GM21367 (cell line): ENCODE results near the gene SPG11.
A peak's percentile ranks its signal among the peaks of the same experiment; 100 is the strongest.
"Not testable (repeated sequence)": the region's sequence is repeated elsewhere in the genome, so short reads cannot be mapped to it uniquely, and the experiment has no call there.

Source experiments
- ATAC-seq: cut with Tn5 transposase; IDR thresholded peaks from one replicate; pipeline ENCODE4 v1.9.1; 2021; ENCODE audit not compliant: unreplicated experiment

SPG11 gene, protein sequence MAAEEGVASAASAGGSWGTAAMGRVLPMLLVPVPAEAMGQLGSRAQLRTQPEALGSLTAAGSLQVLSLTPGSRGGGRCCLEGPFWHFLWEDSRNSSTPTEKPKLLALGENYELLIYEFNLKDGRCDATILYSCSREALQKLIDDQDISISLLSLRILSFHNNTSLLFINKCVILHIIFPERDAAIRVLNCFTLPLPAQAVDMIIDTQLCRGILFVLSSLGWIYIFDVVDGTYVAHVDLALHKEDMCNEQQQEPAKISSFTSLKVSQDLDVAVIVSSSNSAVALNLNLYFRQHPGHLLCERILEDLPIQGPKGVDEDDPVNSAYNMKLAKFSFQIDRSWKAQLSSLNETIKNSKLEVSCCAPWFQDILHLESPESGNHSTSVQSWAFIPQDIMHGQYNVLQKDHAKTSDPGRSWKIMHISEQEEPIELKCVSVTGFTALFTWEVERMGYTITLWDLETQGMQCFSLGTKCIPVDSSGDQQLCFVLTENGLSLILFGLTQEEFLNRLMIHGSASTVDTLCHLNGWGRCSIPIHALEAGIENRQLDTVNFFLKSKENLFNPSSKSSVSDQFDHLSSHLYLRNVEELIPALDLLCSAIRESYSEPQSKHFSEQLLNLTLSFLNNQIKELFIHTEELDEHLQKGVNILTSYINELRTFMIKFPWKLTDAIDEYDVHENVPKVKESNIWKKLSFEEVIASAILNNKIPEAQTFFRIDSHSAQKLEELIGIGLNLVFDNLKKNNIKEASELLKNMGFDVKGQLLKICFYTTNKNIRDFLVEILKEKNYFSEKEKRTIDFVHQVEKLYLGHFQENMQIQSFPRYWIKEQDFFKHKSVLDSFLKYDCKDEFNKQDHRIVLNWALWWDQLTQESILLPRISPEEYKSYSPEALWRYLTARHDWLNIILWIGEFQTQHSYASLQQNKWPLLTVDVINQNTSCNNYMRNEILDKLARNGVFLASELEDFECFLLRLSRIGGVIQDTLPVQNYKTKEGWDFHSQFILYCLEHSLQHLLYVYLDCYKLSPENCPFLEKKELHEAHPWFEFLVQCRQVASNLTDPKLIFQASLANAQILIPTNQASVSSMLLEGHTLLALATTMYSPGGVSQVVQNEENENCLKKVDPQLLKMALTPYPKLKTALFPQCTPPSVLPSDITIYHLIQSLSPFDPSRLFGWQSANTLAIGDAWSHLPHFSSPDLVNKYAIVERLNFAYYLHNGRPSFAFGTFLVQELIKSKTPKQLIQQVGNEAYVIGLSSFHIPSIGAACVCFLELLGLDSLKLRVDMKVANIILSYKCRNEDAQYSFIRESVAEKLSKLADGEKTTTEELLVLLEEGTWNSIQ (N-terminal part only)

DNA sequence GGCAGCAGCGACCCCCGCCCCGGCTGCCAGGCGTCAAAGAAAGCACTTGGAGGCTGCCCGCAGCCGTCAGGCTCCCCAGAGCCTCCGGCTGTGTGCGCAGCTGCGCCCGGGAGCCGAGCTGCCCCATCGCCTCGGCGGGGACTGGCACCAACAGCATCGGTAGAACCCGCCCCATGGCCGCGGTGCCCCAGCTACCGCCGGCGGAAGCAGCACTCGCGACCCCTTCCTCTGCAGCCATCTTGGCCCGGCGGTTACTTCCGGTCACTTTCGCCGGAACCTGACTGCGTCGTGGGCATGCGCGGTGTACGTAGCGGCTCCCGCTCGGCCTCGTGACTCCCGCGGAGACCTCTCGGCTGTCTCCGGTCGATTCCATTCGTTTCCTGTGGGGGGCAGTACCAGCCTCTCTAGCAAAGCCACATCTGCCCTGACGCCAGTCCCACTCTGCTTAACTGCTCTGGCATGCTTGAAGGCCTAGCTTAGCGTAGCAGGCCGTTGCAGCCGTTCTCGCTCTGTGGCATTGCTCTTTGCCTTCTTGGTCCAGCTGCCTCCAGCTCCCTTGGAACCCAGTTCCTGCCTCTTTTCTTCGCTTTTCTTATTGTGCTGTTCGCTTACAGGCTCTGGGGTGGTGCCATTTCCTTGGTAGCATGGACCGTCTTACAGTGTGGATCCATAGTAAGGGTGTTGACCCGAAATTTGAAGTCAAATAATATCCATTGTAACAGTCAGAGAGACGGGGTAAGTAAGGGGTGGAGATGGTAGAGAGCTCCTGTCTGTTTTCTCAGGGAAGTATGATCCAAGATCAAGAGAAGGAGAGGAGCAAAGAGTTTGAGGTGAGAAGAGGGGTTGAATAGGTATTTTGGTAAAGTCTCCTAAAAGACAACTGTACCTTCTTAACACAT is at the start of gene SPG11:
SPG11 (minus strand) TSS at position 253 of the 899 bp plus-strand sequence; CDS start at position 238, 15 bp downstream.
- ATAC-seq = peak; percentile 60

DNA sequence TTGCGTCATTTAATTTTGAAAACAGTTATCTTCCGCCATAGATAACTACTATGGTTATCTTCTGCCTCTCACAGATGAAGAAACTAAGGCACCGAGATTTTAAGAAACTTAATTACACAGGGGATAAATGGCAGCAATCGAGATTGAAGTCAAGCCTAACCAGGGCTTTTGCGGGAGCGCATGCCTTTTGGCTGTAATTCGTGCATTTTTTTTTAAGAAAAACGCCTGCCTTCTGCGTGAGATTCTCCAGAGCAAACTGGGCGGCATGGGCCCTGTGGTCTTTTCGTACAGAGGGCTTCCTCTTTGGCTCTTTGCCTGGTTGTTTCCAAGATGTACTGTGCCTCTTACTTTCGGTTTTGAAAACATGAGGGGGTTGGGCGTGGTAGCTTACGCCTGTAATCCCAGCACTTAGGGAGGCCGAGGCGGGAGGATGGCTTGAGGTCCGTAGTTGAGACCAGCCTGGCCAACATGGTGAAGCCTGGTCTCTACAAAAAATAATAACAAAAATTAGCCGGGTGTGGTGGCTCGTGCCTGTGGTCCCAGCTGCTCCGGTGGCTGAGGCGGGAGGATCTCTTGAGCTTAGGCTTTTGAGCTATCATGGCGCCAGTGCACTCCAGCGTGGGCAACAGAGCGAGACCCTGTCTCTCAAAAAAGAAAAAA is 49.0 kb upstream of the SPG11 start:
- no peak for ATAC-seq

DNA sequence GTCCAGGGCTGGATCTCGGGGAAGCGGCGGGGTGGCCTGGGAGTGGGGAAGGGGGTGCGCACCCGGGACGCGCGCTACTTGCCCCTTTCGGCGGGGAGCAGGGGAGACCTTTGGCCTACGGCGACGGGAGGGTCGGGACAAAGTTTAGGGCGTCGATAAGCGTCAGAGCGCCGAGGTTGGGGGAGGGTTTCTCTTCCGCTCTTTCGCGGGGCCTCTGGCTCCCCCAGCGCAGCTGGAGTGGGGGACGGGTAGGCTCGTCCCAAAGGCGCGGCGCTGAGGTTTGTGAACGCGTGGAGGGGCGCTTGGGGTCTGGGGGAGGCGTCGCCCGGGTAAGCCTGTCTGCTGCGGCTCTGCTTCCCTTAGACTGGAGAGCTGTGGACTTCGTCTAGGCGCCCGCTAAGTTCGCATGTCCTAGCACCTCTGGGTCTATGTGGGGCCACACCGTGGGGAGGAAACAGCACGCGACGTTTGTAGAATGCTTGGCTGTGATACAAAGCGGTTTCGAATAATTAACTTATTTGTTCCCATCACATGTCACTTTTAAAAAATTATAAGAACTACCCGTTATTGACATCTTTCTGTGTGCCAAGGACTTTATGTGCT is 48.4 kb upstream of the SPG11 start:
- peak; percentile 11 for ATAC-seq

DNA sequence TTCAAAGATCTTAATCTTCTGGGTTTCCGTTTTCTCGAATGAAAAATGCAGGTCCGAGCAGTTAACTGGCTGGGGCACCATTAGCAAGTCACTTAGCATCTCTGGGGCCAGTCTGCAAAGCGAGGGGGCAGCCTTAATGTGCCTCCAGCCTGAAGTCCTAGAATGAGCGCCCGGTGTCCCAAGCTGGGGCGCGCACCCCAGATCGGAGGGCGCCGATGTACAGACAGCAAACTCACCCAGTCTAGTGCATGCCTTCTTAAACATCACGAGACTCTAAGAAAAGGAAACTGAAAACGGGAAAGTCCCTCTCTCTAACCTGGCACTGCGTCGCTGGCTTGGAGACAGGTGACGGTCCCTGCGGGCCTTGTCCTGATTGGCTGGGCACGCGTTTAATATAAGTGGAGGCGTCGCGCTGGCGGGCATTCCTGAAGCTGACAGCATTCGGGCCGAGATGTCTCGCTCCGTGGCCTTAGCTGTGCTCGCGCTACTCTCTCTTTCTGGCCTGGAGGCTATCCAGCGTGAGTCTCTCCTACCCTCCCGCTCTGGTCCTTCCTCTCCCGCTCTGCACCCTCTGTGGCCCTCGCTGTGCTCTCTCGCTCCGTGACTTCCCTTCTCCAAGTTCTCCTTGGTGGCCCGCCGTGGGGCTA is 47.8 kb upstream of the SPG11 start, which contains the start of the genes B2M and PATL2:
B2M (plus strand) TSS at position 422 of the 647 bp plus-strand sequence; CDS start at position 452, 30 bp downstream.
PATL2 (minus strand) TSS at position 228 of the 647 bp plus-strand sequence. CDS start 34,833 bp downstream, outside the sequence.
- ATAC-seq = peak; percentile 70

DNA sequence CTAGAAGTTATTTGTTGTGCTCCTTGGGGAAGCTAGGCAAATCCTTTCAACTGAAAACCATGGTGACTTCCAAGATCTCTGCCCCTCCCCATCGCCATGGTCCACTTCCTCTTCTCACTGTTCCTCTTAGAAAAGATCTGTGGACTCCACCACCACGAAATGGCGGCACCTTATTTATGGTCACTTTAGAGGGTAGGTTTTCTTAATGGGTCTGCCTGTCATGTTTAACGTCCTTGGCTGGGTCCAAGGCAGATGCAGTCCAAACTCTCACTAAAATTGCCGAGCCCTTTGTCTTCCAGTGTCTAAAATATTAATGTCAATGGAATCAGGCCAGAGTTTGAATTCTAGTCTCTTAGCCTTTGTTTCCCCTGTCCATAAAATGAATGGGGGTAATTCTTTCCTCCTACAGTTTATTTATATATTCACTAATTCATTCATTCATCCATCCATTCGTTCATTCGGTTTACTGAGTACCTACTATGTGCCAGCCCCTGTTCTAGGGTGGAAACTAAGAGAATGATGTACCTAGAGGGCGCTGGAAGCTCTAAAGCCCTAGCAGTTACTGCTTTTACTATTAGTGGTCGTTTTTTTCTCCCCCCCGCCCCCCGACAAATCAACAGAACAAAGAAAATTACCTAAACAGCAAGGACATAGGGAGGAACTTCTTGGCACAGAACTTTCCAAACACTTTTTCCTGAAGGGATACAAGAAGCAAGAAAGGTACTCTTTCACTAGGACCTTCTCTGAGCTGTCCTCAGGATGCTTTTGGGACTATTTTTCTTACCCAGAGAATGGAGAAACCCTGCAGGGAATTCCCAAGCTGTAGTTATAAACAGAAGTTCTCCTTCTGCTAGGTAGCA is 47.0 kb upstream of the SPG11 start:
- ATAC-seq = no peak

DNA sequence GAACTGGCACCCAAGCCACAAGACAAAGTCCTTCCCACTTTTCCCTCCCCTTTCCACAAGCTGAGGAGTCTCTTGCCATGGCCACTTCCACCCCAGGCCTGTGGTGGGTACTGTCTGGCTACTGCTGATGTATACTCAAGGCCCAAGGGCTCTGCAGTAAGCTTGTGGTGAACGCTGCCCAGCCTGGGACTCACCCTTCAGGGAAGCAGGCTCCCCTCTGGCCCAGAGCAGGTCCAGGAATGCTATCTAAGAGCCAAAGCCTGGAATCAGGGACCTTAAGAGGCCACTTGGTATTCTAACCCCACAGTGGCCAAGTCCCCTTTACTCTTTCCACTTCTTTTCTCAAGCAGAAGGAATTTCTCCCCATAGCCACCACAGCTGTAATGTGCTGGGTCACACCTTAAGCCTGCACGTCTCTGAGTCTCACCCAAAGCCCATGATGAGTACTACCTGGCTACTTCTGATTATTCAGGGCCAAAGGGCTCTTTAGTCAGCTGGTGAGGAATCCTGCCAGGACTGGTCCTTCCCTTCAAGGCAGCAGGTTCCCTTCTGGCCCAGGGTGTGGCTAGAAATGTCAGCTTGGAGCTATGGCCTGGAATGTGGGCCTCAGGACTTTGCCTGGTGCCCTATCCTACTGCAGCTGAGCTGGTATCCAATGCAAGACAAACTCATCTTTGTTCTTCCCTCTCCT is 43.6 kb upstream of the SPG11 start:
- no peak for ATAC-seq

DNA sequence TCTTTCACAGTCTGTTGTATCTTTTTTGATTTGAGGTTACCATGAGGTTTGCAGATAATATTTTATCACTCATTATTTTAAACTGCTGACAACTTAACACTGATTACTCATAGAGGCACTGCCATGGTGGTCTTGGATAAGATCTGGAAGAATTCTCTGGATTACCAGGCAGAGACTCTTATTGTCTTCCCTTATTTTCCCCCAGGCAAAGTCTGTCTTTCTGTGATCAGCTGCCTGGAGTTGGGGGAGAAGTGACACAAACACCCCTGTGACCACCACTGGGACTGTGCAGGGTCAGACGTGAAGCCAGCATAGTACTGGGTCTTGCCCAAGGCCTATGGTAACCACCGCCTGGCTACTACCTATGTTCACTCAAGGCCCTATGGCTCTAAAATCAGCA is 42.9 kb upstream of the SPG11 start:
- no peak for ATAC-seq

DNA sequence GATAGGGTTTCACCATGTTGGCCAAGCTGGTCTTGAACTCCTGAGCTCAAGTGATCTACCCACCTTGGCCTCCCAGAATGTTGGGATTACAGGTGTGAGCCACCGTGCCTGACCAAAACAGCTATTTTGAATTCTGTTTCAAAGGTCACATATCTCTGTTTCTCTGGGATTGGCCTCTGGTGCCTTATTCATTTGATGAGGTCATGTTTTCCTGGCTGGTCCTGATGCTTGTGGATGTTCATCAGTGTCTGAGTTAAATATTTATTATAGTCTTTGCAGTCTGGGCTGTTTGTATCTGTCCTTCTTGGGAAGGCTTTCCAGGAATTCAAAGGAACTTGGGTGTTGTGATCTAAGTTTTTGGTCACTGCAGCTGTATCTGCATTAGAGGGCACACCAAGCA is 42.5 kb upstream of the SPG11 start:
- no peak for ATAC-seq

DNA sequence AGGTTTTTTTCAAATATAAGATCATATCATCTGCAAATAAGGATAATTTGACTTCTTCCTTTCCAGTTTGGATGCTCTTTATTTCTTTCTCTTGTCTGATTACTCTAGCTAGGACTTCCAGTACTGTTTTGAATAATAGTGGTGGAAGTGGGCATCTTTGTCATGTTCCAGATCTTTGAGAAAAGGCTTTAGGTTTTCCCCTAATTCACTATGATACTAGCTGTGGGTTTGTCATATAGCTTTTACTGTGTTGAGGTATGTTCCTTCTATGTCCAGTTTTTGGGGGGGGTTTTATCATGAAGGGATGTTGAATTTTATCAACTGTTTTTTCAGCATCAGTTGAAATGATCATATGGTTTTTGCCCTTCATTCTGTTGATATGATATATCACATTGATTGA is 37.2 kb upstream of the SPG11 start:
- ATAC-seq = not testable (repeated sequence)

DNA sequence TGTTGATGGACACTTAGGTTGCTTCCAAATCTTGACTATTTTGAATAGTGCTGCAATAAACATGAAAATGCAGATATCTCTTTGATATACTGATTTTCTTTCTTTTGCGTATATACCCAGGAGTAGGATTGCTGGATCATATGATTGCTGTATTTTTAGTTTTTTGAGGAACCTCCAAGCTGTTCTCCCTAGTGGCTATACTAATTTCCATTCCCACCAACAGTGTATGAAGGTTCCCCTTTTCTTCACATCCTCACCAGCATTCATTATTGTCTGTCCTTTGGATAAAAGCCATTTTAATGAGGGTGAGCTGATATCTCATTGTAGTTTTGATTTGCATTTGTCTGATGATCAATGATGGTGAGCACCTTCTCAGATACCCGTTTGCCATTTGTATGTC is 35.2 kb upstream of the SPG11 start:
- ATAC-seq = no peak

DNA sequence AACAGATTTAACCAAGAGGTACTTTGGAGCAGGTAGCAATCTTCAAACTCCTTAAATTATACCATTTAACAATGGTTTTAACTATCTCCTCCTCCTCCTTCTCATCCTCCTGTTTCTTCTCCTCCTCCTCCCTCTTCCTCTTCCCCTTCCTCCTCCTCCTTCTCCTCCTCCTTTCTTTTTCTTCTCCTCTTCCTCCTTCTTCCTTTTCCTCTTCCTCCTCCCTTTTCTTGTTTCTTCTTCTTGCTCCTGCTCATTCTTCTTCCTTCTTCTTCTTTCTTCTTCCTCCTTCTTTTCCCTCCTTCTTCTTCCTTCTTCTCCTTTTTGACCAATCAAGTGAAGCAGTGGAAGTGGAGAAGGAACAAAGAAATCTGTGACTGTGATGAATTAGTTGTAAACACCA is 33.6 kb upstream of the SPG11 start:
- no peak for ATAC-seq

DNA sequence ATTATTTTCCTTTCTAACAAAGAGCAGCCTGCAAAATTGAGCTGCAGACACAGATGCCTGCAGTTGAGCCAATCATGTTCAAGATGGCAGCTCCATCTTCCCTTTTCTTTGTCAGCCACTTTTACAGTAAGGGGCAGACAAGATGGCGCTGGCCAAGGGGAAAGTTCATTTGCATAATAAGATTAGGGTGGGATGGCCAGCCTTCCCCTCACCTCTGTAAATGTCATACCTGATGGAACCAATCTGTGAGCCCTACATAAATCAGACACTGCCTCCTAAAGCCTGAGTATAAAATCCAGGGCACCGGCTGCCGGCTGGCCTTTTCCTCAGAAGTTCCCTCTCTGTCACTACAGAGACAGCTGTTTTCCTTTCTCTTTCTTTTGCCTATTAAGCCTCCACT is 31.8 kb upstream of the SPG11 start:
- ATAC-seq = no peak

DNA sequence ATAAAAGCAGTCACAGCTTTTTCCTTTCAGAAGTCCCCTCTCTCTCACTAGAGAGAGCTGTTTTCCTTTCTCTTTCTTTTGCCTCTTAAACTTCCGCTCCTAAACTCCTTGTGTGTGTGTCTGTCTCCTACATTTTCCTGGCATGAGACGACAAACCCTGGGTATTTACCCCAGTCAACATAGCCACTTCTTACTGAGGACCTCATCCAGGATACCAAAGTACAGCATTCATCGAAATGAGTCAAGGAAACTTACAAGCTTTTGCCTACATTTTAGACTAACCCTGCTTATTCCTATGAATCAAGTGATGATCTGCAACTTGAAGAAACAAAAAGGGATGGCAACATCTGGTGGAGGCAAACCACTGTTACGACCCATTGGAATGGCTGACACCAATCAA is 31.0 kb upstream of the SPG11 start:
- no peak for ATAC-seq

DNA sequence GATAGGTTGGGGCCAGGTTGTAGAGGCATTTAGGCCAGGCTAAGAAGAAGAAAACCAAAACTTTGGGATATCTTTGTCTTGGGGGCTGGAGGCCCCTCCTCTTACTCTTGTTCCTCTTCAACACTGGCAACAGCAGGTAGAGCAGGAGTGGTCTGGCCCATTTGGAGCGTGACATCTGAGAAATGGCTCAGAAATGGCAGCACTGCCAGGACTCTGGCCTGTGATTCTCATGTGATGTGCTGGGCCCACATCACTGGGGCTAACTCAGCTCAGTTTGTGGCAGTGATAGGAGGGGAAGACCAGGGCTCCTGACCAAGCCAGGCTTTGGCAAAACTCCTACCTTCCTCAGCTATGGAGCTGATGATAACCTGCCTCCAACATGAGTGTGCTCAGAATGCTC is 29.2 kb upstream of the SPG11 start:
- no peak for ATAC-seq

DNA sequence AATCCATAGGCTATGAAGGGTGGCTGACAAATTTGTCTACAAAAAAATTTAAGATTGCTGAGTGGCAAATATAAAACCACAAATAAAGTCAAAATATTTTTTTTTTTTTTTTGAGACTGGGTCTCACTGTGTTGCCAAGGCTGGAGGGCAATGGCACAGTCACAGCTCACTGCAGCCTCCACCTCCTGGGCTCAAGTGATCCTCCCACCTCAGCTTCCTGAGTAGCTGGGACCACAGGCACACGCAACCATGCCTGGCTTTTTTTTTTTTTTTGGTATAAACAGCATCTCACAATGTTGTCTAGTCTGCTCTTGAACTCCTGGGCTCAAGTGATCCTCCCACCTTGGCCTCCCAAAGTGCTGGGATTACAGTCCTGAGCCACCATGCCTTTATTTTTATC is 26.8 kb upstream of the SPG11 start:
- not testable (repeated sequence) for ATAC-seq

DNA sequence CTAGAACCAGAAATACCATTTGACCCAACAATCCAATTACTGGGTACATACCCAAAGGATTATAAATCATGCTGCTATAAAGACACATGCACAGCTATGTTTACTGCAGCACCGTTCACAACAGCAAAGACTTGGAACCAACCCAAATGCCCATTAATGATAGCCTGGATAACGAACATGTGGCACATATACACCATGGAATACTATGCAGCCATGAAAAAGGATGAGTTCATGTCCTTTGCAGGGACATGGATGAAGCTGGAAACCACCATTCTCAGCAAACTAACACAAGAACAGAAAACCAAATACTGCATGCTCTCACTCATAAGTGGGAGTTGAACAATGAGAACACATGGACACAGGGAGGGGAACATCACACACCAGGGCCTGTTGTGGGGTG is 25.9 kb upstream of the SPG11 start:
- not testable (repeated sequence) for ATAC-seq
